GM10847 (cell line): ENCODE results near the gene KCTD10.

Experiments used
- POLR2A ChIP-seq: IDR thresholded peaks from 2 replicates; pipeline ENCODE4 v1.6.1; 2011; ENCODE audit not compliant: insufficient read length; ENCODE audit errors: extremely low read depth

KCTD10 gene

DNA sequence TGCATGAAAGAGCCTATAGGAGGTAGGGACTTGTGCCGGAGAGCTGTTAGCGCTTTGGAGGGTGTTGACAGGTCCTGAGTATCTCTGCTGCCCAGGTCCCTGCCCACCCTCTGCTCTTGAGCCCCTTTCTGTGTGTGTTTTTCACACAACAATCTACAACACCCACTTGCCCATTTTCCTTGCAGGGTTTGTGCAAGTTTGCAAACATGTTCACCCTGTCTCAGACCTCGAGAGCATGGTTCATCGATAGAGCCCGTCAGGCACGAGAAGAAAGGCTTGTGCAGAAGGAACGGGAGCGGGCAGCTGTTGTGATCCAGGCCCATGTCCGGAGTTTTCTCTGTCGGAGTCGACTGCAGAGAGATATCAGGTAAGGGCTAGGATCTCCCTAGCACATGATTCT, 6.2 kb upstream of the KCTD10 start:
- no peak for TF ChIP-seq POLR2A

DNA sequence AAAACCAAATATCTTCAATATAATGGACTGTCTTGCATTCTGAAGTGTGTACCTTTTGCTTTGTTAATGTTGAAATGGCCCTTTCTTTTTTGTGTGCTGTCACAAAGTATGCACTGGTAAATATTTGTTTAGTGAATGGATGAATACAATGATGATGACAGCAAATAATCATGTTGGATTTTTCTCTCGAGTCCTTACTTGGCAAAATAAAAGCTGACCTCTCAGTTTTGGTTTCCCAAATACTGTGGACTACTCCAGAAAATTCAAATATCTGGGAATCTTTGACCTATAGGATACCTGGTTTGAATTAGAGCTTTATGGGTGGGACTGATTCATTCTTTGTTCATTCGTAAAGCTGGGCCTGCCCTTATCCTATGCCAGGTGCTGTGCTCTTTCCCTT, 5.8 kb upstream of the KCTD10 start:
- no peak for TF ChIP-seq POLR2A

DNA sequence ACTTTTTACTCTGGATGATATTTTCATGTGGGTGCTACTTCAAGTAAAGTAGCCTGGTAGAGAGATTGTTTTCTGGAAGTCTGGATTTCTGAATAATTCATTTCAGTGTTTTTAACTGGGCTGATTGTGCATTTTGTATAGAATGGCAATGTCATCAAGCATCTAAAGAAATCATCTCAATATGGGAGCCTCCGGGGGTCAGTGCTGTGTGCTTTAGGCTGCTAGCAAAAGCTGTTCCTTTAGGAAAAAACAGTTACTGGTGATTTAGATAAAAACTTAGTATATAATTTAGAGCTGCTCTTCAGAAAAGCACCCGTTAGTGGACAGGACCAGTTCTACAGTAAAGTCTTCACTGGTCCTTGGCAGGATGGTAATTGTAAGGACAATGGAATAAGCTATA, 5.4 kb upstream of the KCTD10 start:
- TF ChIP-seq POLR2A, result no peak

DNA sequence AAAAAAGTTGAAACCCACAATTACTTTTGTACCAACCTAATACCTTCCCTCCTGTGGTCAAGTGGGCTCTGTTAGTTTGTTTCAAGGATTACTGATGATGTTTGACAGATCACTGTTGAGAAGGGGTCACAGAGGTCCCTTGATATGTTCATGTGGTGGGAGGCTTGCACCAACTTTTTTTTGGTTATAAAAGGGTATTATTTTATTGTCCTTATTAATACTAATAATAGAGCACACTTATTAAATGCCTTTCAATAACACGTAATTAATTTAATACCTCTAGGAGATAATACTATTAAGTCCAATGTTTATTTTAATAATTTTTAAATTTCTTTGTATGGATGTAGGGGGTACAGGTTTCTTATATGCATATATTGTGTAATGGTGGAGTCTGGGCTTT, 4.8 kb upstream of the KCTD10 start:
- no peak for TF ChIP-seq POLR2A

DNA sequence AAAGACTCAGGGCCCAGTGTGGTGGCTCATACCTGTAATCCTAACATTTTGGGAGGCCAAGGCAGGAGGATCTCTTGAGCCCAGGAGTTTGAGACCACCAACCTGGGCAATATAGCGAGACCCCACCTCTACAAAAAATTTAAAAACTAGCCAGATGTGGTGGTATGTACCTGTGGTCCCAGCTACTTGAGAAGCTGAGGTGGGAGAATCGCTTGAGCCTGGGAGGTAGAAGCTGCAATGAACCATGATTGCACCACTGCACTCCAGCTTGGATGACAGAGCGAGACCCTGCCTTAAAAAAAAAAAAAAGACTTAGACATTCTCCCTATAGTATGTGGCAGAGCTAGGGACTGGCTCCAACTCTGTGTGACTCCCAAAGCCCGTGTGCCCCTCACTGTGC, 3.3 kb upstream of the KCTD10 start:
- TF ChIP-seq POLR2A, result no peak

DNA sequence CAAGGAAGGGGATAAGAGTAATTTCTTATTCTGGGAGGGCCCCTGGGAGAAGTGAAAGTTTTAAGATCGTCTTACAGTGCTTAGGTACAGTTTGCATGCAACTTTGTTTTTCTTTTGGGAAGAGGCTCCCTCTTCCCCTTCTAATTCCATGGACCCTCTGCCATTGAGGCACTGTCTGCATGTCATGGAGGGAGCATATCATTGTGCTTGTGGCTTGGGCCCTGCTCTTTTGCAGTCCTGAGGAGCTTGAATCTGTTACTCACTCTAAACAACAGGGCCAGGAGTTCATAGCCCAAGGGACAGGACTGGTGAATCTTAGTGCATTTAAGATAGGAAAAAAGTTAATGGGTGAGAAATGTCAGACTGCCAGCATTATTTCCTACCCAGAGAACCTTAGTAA, 2.7 kb upstream of the KCTD10 start:
- TF ChIP-seq POLR2A, result no peak

DNA sequence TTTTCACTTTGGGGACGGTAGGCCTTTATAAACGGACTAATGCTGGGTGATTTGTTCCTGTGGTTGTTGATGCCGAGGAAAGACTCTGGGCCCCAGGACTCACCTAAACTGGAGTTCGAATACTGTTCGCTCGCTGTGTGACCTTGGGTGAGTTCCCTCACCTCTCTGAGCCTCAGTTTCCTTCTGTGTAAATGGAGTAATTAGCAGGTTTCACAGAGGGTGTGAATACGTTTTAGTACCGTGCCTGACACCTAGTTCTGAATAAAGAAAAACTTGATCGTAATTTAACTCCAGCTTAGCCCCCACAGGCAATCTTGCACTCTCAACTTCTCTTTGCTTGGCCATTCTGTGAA, 839 bp upstream of the KCTD10 start:
- no peak for TF ChIP-seq POLR2A

DNA sequence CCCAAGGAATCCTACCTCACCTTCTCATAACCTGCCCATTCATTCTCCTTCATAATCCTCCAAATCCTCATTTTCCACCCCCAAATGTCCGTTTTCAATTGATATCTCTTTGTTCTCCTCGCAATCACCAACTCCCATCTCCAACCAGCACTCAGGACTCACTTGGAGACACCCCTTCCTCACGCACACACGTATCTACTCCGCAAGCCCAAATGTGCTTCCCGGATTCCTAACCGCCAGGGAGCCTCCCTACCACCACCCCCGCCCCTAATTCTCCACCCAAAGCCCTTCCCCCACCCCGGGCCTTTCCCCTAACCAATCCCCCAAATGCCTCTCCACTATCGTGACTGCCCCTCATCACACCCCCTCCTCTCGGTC, 304 bp downstream of the KCTD10 start:
- no peak for TF ChIP-seq POLR2A

DNA sequence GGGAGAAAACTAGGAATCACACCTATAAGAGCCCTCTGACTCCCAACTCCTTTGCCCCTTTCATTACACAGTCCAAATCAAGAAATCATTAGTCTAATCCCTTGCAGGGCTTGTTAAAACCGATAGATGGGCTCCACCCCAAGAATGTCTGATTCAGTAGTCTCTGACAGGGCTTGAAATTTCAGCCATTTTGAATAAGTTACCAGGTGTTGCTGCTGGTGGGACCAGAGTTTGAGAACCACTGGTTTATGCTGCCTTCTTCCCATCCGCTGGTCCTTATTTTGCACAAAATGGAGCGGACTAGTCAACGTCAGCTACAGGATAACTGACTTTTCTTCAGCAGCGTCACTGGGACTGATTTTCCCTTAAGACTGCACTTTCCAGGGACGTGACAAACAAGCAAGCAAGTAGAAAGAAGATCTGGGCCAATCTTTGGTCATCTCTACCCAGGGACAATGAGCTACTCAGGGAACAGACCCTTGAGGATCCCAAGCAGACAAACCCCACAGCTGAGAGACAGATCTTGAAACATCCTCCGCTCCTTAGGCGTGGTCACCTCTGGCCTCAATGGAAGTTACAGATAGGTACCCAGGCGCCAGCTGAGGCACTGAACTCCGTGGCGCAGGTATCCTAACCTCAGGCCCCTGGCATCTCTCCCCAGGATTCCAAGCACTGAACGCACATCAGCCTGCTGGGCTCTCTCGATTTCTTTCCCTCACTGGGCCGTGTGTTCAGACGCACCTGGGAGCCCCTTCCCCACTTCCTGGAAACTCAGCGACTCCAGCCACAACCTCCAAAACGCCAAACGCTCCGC, 900 bp downstream of the KCTD10 start:
- TF ChIP-seq POLR2A, result no peak

DNA sequence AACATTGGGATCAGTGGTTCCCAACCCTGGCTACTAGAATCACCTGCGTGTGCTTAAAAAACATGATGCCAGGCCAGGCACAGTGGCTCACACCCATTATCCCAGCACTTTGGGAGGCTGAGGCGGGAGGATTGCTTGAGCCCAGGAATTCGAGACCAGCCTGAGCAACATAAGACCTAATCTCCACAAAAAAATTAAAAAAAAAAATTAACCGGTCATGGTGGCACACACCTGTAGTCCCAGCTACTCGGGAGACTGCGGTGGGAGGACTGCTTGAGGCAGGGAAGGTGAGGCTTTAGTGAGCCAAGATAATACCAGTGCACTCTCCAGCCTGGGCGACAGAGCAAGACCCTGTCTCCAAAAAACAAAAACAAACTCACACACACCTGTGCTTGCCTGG, 2.0 kb downstream of the KCTD10 start:
- TF ChIP-seq POLR2A, result no peak

DNA sequence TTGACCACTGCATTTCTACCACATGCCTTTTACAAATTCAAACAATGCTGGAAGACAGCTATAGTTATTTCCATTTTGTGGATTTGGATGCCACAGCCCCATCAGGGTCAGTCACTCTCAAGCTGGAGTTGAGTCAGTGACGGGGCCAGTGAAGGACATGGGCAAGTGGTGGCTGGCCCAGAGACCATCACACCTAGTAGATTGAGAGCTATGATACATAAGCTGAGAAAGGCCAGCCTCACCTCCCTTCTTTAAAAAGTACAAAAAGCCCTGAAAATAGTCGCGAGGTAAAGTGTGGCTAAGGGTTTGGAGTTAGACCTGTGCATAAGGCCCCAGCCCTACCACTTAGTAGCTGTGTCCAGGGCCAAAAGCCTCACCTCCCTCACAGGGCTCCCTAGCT, 4.1 kb downstream of the KCTD10 start:
- no peak for TF ChIP-seq POLR2A

DNA sequence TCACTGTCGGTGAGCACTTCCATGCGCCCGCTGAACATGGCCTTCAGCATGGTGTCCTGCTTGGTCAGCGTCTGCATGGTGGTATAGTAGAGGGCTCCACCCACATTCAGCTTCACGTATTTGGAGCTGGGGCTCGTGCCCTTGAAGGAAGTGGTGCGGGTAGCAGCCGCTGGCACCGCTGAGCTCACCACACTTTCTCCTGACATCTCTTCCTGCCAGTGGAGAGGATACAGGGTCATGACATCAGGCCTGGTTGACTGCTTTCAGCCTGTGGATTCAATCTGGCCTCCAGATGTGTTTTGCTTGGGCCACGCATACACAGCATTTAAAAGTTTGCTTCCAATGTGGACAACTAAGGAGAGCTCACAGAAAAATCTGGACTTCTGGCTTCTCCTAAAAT, 7.6 kb downstream of the KCTD10 start:
- TF ChIP-seq POLR2A, result no peak

DNA sequence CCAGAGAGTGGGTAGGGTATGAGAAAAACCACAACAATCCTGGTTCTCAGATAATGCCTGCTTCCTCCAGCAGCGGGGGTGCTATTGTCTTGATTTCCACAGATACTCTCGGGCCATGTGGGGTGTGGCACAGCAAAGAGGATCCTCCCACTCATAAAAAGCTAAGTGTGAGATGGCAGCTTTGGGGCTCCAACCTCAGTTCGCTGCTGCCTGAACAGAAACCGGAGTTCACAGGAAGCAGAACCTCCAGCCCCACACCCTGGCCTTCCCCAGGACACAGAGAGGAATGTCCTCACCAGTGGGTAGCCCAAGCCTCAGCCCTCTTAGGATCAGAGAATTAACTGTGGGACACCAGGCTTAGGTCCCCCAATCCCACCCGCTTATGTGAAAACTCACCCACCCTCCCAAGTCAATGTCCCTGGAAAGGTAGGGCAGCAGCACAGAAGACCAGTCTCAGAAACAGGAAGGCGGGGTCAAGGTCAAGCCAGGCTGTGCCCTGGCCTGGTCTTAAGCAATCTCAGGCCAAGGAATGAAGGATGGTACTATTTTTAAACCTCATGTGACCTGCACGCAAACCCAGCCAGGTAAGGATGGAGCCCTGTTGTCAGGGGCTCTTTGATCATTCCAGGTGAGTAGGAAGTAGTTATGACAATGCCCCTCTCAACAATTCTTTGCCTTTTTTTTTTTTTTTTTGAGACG, 9.0 kb downstream of the KCTD10 start:
- no peak for TF ChIP-seq POLR2A

DNA sequence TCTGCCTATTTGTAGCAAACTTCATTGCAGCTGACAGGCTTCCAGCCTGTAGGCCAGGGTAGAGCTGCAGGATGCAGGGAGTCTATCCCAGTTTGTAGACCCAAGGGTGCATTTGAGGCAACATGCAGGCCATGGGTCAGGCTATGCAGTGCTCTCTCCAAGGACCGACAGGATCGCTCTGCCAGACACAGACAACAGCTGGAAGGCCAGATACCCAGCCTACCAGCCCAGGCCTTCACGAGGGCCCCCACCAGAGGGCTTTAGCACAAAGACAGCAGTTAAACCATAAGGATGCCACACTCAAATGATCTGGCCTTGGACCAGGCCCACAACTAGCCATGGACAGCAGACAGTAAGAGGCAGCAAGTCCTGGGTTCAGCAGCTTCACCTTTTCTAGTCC, 10.3 kb downstream of the KCTD10 start:
- TF ChIP-seq POLR2A, result no peak

DNA sequence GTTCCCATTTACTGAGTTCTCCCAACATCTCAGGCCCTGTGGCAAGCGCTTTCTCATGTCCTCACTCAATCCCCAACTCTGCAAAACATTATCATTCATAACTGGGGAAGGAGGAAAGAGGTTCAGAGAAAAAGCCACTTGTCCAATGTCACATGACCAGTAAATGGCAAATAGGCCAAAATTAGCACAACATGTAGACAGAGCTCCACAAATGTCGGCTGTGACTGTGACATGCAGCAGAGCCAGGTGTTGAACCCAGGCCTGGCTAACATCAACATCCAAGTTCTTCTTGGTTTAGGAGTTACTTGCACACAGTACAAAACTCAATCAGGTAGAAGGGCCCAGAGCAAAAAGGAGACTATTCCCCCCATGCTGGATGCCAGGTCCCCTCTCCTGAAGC, 10.8 kb downstream of the KCTD10 start:
- no peak for TF ChIP-seq POLR2A

DNA sequence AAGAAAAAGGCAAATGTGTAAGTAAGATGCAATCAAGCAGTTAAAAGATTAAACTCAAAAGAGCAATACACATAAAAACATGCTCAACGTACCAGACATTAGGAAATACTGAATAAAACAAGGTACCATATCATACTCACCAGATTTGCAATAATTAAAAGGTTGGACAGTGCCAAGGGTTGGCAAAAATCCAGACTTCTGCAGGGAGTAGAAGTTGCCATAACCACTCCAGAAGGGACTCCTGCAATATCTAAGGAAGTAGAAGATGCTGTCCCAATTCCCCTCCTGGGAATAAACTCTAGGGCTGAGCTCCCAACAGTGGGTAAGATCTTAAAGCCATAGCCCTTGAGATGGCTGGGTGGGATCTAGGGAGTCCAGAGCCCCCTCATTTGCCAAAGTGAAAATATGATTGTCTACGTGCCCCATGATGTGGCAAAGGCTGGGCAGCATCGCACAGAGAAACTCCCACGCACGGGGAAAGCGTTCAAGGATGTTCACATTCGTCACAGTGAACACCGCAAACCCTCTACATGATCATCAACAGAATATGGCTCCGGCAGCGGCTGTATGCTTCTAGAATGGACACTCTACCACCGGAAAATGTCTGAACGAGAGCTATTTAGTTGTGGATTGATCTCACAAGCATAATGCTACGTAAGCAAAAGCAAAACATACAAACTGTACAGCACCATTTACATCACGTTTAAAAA, 12.3 kb downstream of the KCTD10 start:
- TF ChIP-seq POLR2A, result no peak
